A549 (cell line): ENCODE results near the gene PLA2G5. TPM values are rescaled to one million over a fixed set of nuclear protein-coding genes. Genes with fewer than 3 reads are reported as not detected.

Experiments
- ATAC-seq, 2 experiments: fragments of 200-7000 bp in 1 of 2; fragments of >200 bp in 1 of 2; cut with Nextera tagmentation in 1 of 2; cut with Tn5 transposase in 1 of 2; 3 replicates each; pipeline versions ENCODE4 v1.8.0 to v1.9.1; 2018 to 2020; ENCODE audit warnings: mild to moderate bottlenecking in 1 of 2, moderate library complexity in 1 of 2
- CTCF ChIA-PET: fragments of 300-600 bp; sonication (Branson Sonifier 250); formaldehyde crosslinking; extraction: SDS; loops from one replicate; lab custom pipeline; 2021; ENCODE audit warnings: antibody characterized with exemption, inconsistent platforms; lab: Yijun Ruan, JAX
- POLR2A ChIA-PET: fragments of 350-600 bp; formaldehyde crosslinking; extraction: SDS; loops from one replicate; lab custom pipeline; 2021; ENCODE audit warnings: antibody characterized with exemption, inconsistent platforms; lab: Yijun Ruan, JAX
- DNase-seq, 2 experiments: peaks; one replicate each; pipeline versions ENCODE4 v3.0.0 to v3.0.0-alpha.2; 2011 to 2016; ENCODE audit warnings: low read depth in 1 of 2, low spot score in 1 of 2
- FAIRE-seq: peaks from 2 replicates; lab custom pipeline; 2011; peaks lifted over from hg19 to GRCh38; lab: Jason Lieb, UNC
- H3K27ac ChIP-seq, 2 experiments: fragments of >200 bp; sonication (Bioruptor Twin); formaldehyde crosslinking; 3 replicates each; pipeline ENCODE4 v1.5.1; 2016 to 2017
- H3K4me1 ChIP-seq: fragments of >200 bp; sonication (Bioruptor Twin); formaldehyde crosslinking; 3 replicates; pipeline ENCODE4 v1.6.1; 2016
- H3K4me2 ChIP-seq: fragments of >200 bp; sonication (Bioruptor Twin); formaldehyde crosslinking; 3 replicates; pipeline ENCODE4 v1.6.1; 2016
- H3K4me3 ChIP-seq: fragments of >200 bp; sonication (Bioruptor Twin); formaldehyde crosslinking; 3 replicates; pipeline ENCODE4 v1.5.1; 2016
- H3K9me3 ChIP-seq: fragments of >200 bp; sonication (Bioruptor Twin); formaldehyde crosslinking; 3 replicates; pipeline ENCODE4 v1.6.1; 2016
- BHLHE40 ChIP-seq: IDR thresholded peaks from 2 replicates; pipeline ENCODE4 v1.6.1; 2012; ENCODE audit warnings: low read depth, low read length, inconsistent platforms
- CBX8 ChIP-seq: fragments of 200-600 bp; sonication (generic); IDR thresholded peaks from 2 replicates; pipeline ENCODE4 v1.6.1; 2016
- CEBPB ChIP-seq, 2 experiments: fragments of >200 bp in 1 of 2; sonication (Bioruptor Twin) in 1 of 2; formaldehyde crosslinking in 1 of 2; IDR thresholded peaks; 2 replicates each; pipeline ENCODE4 v1.6.1; 2012 to 2016
- CHD2 ChIP-seq: fragments of 150-350 bp; IDR thresholded peaks from 2 replicates; pipeline ENCODE4 v1.6.1; 2014; ENCODE audit warnings: low read length; ENCODE audit not compliant: partially characterized antibody
- FOSB ChIP-seq: fragments of 250-450 bp; sonication (Bioruptor Pico); IDR thresholded peaks from 2 replicates; pipeline ENCODE4 v1.5.0; 2020; ENCODE audit warnings: mild to moderate bottlenecking, moderate library complexity
- FOSL2 ChIP-seq, 2 experiments: fragments of 450-650 bp in 1 of 2; fragments of >200 bp in 1 of 2; sonication (Bioruptor Twin) in 1 of 2; formaldehyde crosslinking; IDR thresholded peaks; 2 replicates each; pipeline versions ENCODE4 v1.5.0 to v1.6.1; 2016 to 2020; ENCODE audit warnings: mild to moderate bottlenecking in 1 of 2, moderate library complexity in 1 of 2
- HDAC2 ChIP-seq: fragments of 200-600 bp; sonication (generic); IDR thresholded peaks from 2 replicates; pipeline ENCODE4 v1.6.1; 2016
- HEYL ChIP-seq: fragments of 250-450 bp; sonication (Bioruptor Pico); IDR thresholded peaks from 2 replicates; pipeline ENCODE4 v1.8.0; 2021; ENCODE audit warnings: mild to moderate bottlenecking, moderate library complexity
- HMGXB4 ChIP-seq: fragments of 250-450 bp; sonication (Bioruptor Pico); IDR thresholded peaks from 2 replicates; pipeline ENCODE4 v1.5.0; 2021; ENCODE audit warnings: mild to moderate bottlenecking, moderate library complexity, borderline replicate concordance
- HOXA7 ChIP-seq: fragments of 250-450 bp; sonication (Bioruptor Pico); IDR thresholded peaks from 2 replicates; pipeline ENCODE4 v1.5.0; 2020; ENCODE audit warnings: mild to moderate bottlenecking, moderate library complexity
- HOXB5 ChIP-seq: fragments of 250-450 bp; sonication (Bioruptor Pico); IDR thresholded peaks from 2 replicates; pipeline ENCODE4 v1.5.0; 2020; ENCODE audit warnings: mild to moderate bottlenecking, moderate library complexity
- JUN ChIP-seq, 2 experiments: fragments of >200 bp; sonication (Bioruptor Twin); formaldehyde crosslinking; IDR thresholded peaks; 2 replicates in 1 of 2; 3 replicates in 1 of 2; pipeline ENCODE4 v1.6.1; 2016 to 2017
- JUNB ChIP-seq: fragments of >200 bp; sonication (Bioruptor Twin); formaldehyde crosslinking; IDR thresholded peaks from 2 replicates; pipeline ENCODE4 v1.6.1; 2016
- KDM5A ChIP-seq: fragments of 200-600 bp; sonication (generic); IDR thresholded peaks from 2 replicates; pipeline ENCODE4 v1.6.1; 2016; ENCODE audit warnings: antibody characterized with exemption, mild to moderate bottlenecking
- MYC ChIP-seq: IDR thresholded peaks from 2 replicates; pipeline ENCODE4 v1.6.1; 2012; ENCODE audit warnings: mild to moderate bottlenecking, inconsistent platforms, low read length, improper control_type of control experiment, borderline replicate concordance
- NFE2L2 ChIP-seq: fragments of 150-350 bp; conservative IDR thresholded peaks from 2 replicates; pipeline ENCODE4 v1.6.1; 2014; ENCODE audit warnings: low read length
- NPAS2 ChIP-seq: fragments of 250-450 bp; sonication (Bioruptor Pico); IDR thresholded peaks from 2 replicates; pipeline ENCODE4 v1.8.0; 2022; ENCODE audit warnings: mild to moderate bottlenecking, moderate library complexity, borderline replicate concordance
- PBX3 ChIP-seq: IDR thresholded peaks from 2 replicates; pipeline ENCODE4 v1.6.1; 2012
- PHF8 ChIP-seq: fragments of 200-600 bp; sonication (generic); IDR thresholded peaks from 2 replicates; pipeline ENCODE4 v1.6.1; 2016; ENCODE audit warnings: low read depth, mild to moderate bottlenecking, antibody characterized with exemption, moderate library complexity, borderline replicate concordance
- POLR2A ChIP-seq: IDR thresholded peaks from 2 replicates; pipeline ENCODE4 v1.6.1; 2012; ENCODE audit warnings: mild to moderate bottlenecking, low read length
- SMC3 ChIP-seq: fragments of >200 bp; sonication (Bioruptor Twin); formaldehyde crosslinking; IDR thresholded peaks from 3 replicates; pipeline ENCODE4 v1.6.1; 2018; ENCODE audit warnings: inconsistent platforms
- TP53 ChIP-seq: fragments of 250-450 bp; sonication (Bioruptor Pico); IDR thresholded peaks from 2 replicates; pipeline ENCODE4 v1.5.0; 2021; ENCODE audit warnings: mild to moderate bottlenecking, moderate library complexity
- ZNF302 ChIP-seq: fragments of 250-450 bp; sonication (Bioruptor Pico); IDR thresholded peaks from 2 replicates; pipeline ENCODE4 v1.9.0; 2021; ENCODE audit warnings: inconsistent platforms, mild to moderate bottlenecking, moderate library complexity
- WGBS: methylation state at CpG from one replicate; pipeline ENCODE4 v1.1.6; 2017; ENCODE audit errors: missing lambda C conversion rate; 5-methylcytosine and 5-hydroxymethylcytosine counted together
- polyA minus RNA-seq: library from RNA; depleted of rRNA, polyadenylated mRNA; stranded (reverse); fragments of >200 nt; gene quantifications from 2 replicates; pipeline ENCODE4 v1.2.3, GENCODE V29; 2011; rRNA and poly(A)+ RNA removed
- polyA plus RNA-seq, 4 experiments: library from polyadenylated mRNA; depleted of rRNA in 3 of 4; stranded (reverse); fragments of >200 nt; fragmentation: RNase III in 1 of 4; extraction: RNeasy Plus Mini Kit Qiagen cat#74134 plus additional on column Dnase treatment in 1 of 4; gene quantifications; 2 replicates in 3 of 4; 3 replicates in 1 of 4; pipeline ENCODE4 v1.2.3, GENCODE V29; 2011 to 2017
- TF ChIP-seq, protein P1 (sequence below): fragments of 250-450 bp; sonication (Bioruptor Pico); IDR thresholded peaks from 2 replicates; pipeline ENCODE4 v1.5.0; 2020; ENCODE audit warnings: low read depth, mild to moderate bottlenecking, moderate library complexity
- TF ChIP-seq, protein P2 (sequence below): IDR thresholded peaks from 2 replicates; pipeline ENCODE4 v1.6.1; 2012; ENCODE audit warnings: low read depth, borderline replicate concordance

PLA2G5 gene
- polyA plus RNA-seq (2011; rRNA removed) (not detected in 2 replicates), polyA plus RNA-seq (2017; fragmentation: RNase III; extraction: RNeasy Plus Mini Kit Qiagen cat#74134 plus additional on column Dnase treatment) (not detected in 3 replicates), polyA minus RNA-seq (not detected in 2 replicates)
- not detected in 2 replicates for polyA plus RNA-seq (2012; cell fraction: cytosol; rRNA removed)
- not detected in 2 replicates for polyA plus RNA-seq (2012; cell fraction: nucleus; rRNA removed)

- ATAC-seq (no peak), FAIRE-seq (no peak), DNase-seq (no peak)
- ChIA-PET POLR2A (no interaction called here), CTCF (interaction anchor here (1.0 kb wide), 1 partner anchor 74 kb away, joined by 3 read pairs; no protein-coding TSS in a partner anchor)
- TF ChIP-seq CBX8 (no peak), HDAC2 (no peak), MYC (no peak), PBX3 (no peak), HEYL (no peak), ZNF302 (no peak), HOXA7 (CRISPR knock-in tag) (no peak)
- 53% methylated on average over 6 of the region's 7 CpGs for WGBS
- Histone ChIP-seq H3K9me3 (no peaks in the 10 kb centered on the region), H3K27ac (no peak within 1 kb of the TSS), H3K4me1 (no peaks in the 10 kb centered on the region), H3K4me2 (no peak within 1 kb of the TSS), H3K4me3 (no peak within 1 kb of the TSS)
Observed at GRCh38 chr1:20069874-20070273, at the start of gene PLA2G5. TSS of gene PLA2G5 (plus strand) at chr1:20070194. CDS start at chr1:20084831, 14,637 bp downstream.

- FAIRE-seq = no peak
- no peak overlapping the region for H3K4me3 ChIP-seq
- CTCF ChIA-PET = no interaction called here
- no peak for DNase-seq
- no peaks in the 10 kb centered on the region for H3K4me1 ChIP-seq
- POLR2A ChIA-PET = interaction anchor here (0.5 kb wide), 1 partner anchor 24 kb away, joined by 6 read pairs; no protein-coding TSS in a partner anchor
- WGBS = 19% methylated on average over 5 of the region's 5 CpGs
- ATAC-seq = no peak
- no peaks in the 10 kb centered on the region for H3K9me3 ChIP-seq
- TF ChIP-seq JUNB = no peak
- no peak for TF ChIP-seq CBX8
- TF ChIP-seq KDM5A = no peak
- no peak for TF ChIP-seq FOSB
- TF ChIP-seq HOXA7 (CRISPR knock-in tag) = no peak
- TF ChIP-seq NFE2L2 = no peak
- TF ChIP-seq NPAS2 = no peak
- TF ChIP-seq, protein P1, sequence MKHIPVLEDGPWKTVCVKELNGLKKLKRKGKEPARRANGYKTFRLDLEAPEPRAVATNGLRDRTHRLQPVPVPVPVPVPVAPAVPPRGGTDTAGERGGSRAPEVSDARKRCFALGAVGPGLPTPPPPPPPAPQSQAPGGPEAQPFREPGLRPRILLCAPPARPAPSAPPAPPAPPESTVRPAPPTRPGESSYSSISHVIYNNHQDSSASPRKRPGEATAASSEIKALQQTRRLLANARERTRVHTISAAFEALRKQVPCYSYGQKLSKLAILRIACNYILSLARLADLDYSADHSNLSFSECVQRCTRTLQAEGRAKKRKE = no peak
- no peak for TF ChIP-seq POLR2A
- TF ChIP-seq TP53 (CRISPR knock-in tag) = no peak
- no peak for TF ChIP-seq JUN (IDR thresholded peaks at IDR 0.05)
- H3K27ac ChIP-seq = no peak overlapping the region
- H3K4me2 ChIP-seq = no peak overlapping the region
Observed at GRCh38 chr1:20028125-20028524, 41.9 kb upstream of the PLA2G5 start.

GRCh38 chr1:20028726-20029125 is 41.3 kb upstream of the PLA2G5 start:
- WGBS = 17% methylated on average over 2 of the region's 5 CpGs

DNA sequence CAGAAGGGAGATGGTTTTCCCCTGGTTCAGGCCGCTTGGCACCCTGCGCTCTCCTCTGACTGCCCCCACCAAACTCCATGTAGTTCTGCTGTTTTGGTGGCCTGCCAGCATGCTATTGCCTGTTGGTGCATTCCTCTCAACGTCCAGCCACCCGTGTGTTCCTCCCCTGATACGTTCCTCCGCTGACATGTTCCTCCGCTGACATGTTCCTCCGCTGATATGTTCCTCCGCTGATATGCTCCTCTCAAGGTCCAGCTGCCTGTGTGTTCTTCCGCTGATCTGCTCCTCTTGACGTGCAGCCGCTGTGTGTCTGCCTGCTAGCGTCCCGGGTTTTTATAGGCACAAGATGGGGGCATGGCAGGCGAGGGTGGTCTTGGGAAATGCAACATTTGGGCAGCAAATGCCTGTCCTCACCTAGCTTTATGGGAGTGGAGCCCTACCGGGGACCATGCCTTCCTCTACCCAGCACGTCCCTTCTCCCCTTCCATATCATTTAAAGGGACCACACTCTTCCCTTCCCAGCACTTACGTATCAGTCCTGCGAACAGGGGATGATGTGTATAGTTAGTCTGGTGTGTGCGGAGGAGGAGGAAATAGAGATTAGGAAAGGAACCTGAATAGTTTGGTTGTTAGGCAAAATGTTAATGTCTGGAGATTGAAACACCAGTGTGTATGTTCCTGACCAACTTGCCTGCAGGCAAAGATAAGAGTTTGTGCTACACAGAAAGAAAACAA is 40.6 kb upstream of the PLA2G5 start:
- ATAC-seq (no peak), DNase-seq (no peak), FAIRE-seq (no peak)
- ChIA-PET POLR2A (no interaction called here), CTCF (interaction anchor here (1.0 kb wide), 1 partner anchor 72 kb away, joined by 3 read pairs; no protein-coding TSS in a partner anchor)
- 55% methylated on average over 20 of the region's 20 CpGs for WGBS
- Histone ChIP-seq H3K4me1 (no peaks in the 10 kb centered on the region), H3K4me3 (no peak overlapping the region), H3K9me3 (no peaks in the 10 kb centered on the region), H3K4me2 (no peak overlapping the region), H3K27ac (no peak overlapping the region)
- TF ChIP-seq HMGXB4 (CRISPR knock-in tag) = no peak
- TF ChIP-seq HOXA7 (CRISPR knock-in tag) = no peak
- TF ChIP-seq, protein P2, sequence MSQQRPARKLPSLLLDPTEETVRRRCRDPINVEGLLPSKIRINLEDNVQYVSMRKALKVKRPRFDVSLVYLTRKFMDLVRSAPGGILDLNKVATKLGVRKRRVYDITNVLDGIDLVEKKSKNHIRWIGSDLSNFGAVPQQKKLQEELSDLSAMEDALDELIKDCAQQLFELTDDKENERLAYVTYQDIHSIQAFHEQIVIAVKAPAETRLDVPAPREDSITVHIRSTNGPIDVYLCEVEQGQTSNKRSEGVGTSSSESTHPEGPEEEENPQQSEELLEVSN = no peak
- TF ChIP-seq HEYL = no peak
- no peak for TF ChIP-seq HOXB5 (CRISPR knock-in tag)
- no peak for TF ChIP-seq CHD2
- TF ChIP-seq CEBPB (IDR thresholded peaks at IDR 0.05) = no peak
- TF ChIP-seq KDM5A = no peak
- no peak for TF ChIP-seq TP53 (CRISPR knock-in tag)
- TF ChIP-seq FOSL2 (IDR thresholded peaks at IDR 0.05) = no peak
- TF ChIP-seq FOSL2 (CRISPR knock-in tag; IDR thresholded peaks at IDR 0.05) = no peak
- TF ChIP-seq ZNF302 = no peak
- TF ChIP-seq POLR2A = no peak

More at GRCh38 chr1:20028726-20029125, 41.3 kb upstream of the PLA2G5 start:
- POLR2A ChIA-PET = no interaction called here
- Histone ChIP-seq H3K4me1 (no peaks in the 10 kb centered on the region), H3K27ac (no peak overlapping the region), H3K9me3 (no peaks in the 10 kb centered on the region), H3K4me3 (no peak overlapping the region), H3K4me2 (no peak overlapping the region)
- no peak for ATAC-seq
- no peak for DNase-seq
- CTCF ChIA-PET = interaction anchor here (1.0 kb wide), 1 partner anchor 73 kb away, joined by 3 read pairs; no protein-coding TSS in a partner anchor
- no peak for FAIRE-seq
- TF ChIP-seq SMC3 (no peak), CHD2 (no peak), BHLHE40 (no peak), PHF8 (no peak), NFE2L2 (no peak), NPAS2 (no peak), CEBPB (IDR thresholded peaks at IDR 0.05) (no peak)
